Right cardiac atrium (tissue), 5 donors: ENCODE measurements around the gene SLC8A1. TPM values are rescaled to one million over a fixed set of nuclear protein-coding genes. Genes with fewer than 3 reads are reported as not detected.

Experiments used
- ATAC-seq, 2 donors: fragments of 200-7000 bp; cut with Tn5 transposase; one replicate each; pipeline versions ENCODE4 v1.8.0 to v1.9.1; 2020; ENCODE audit warnings: moderate library complexity in 2 of 2, mild to moderate bottlenecking in 1 of 2
- DNase-seq, 3 donors: peaks; one replicate each; pipeline ENCODE4 v3.0.0-alpha.2; 2020
- H3K27ac ChIP-seq: one replicate; pipeline ENCODE4 v1.5.1; 2013; ENCODE audit warnings: mild to moderate bottlenecking, low read length, control low read depth, moderate library complexity
- H3K27me3 ChIP-seq: one replicate; pipeline ENCODE4 v1.6.1; 2013; ENCODE audit not compliant: control insufficient read depth, insufficient read depth
- H3K4me1 ChIP-seq: one replicate; pipeline ENCODE4 v1.6.1; 2013; ENCODE audit warnings: low read length; ENCODE audit not compliant: control insufficient read depth, insufficient read depth
- H3K4me3 ChIP-seq: one replicate; pipeline ENCODE4 v1.5.1; 2013; ENCODE audit warnings: low read length, control low read depth
- H3K9me3 ChIP-seq: one replicate; pipeline ENCODE4 v1.6.1; 2013; ENCODE audit warnings: low read length; ENCODE audit not compliant: control insufficient read depth
- WGBS: extraction: QIAGEN DNeasy Blood & Tissue Kit; methylation state at CpG from one replicate; pipeline ENCODE4 v1.1.7; 2013; 5-methylcytosine and 5-hydroxymethylcytosine counted together
- intact Hi-C, 4 donors: fragments of 100-400 bp; cut with DNase I; formaldehyde crosslinking; loops; one replicate each; pipeline versions ENCODE4 v1.11.0 to v1.14.0; 2022 to 2023
- polyA plus RNA-seq: library from polyadenylated mRNA; stranded (reverse); fragments of 200-250 nt; gene quantifications from one replicate; pipeline ENCODE4 v1.2.3, GENCODE V29; 2013
- total RNA-seq, 4 donors: library from RNA; stranded (reverse); fragmentation: NEBNext Ultra II Directional; extraction: Animal tissue kit (Norgen Biotek cat#: 25700); gene quantifications; one replicate each; pipeline ENCODE4 v1.2.1, GENCODE V29; 2021
- donor health status: healthy with polysubstance abuse.
- donor health status: DM: no; HTN: yes; CAD: no.
- donor health status: DM: no; HTN: no; CAD: no.
- donor health status: DM: no; HTN: yes; CAD: no; lungs with severe emphysema.
- donor health status: DM: yes; HTN: yes; CAD: no.

The SLC8A1 gene
- total and polyA plus RNA-seq, 5 donors, result 41.8 to 907 (median 790) TPM

DNA sequence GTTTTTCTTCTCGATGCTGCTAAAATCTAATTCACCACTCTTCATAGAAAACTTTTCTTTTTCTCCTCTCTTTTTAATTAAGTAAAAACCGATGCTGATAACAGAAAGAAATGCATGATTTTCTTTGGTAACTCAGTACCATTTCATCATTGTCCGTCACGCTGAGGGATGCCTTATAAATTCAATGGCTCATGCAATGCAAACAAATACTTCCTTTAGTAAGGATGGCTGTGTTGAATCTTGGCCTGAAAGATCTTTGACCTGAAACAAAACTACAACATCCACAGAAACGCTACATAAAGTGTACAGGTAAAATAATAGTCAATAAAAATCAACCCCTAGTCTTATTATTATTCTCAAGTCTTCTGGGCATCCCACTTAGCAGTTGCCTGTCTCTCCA, 261.4 kb downstream of the SLC8A1 start:
- 88% methylated on average over 5 of the region's 5 CpGs for WGBS
- intact Hi-C loops, result no loop called here
- Histone ChIP-seq H3K4me3 (no peak overlapping the region), H3K27ac (no peak overlapping the region), H3K4me1 (no peaks in the 10 kb centered on the region), H3K27me3 (no peaks in the 10 kb centered on the region), H3K9me3 (no peaks in the 10 kb centered on the region)
- ATAC-seq, result no peak
- DNase-seq, result no peak

GRCh38 chr2:40189881-40190280, 262.0 kb downstream of the SLC8A1 start:
- Histone ChIP-seq H3K27me3 (no peaks in the 10 kb centered on the region), H3K4me1 (no peaks in the 10 kb centered on the region), H3K9me3 (no peaks in the 10 kb centered on the region), H3K27ac (no peak overlapping the region), H3K4me3 (no peak overlapping the region)
- no peak for ATAC-seq
- no peak for DNase-seq
- intact Hi-C loops, result no loop called here
- WGBS, result 81% methylated on average over 5 of the region's 5 CpGs

DNA sequence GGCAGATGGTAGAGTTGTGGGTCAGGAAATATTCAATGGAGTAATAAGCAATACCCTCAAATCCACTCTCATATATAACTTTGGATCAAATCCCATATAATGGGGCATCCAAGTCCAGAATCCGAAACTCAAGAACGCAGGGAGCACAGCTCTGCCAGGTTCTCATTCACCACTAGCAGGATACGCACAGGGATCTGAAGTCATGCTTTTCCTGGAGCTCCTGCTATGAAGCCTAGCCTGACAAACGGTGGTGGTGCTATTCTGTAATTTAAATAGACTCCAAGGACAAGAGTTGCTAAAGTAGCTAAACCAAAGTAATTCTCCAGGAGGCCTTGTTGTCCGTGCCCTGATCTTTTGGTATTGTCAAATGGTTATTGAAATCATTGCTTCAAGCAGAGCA, 264.8 kb downstream of the SLC8A1 start:
- H3K27ac ChIP-seq, result no peak overlapping the region
- intact Hi-C loops, result no loop called here
- no peaks in the 10 kb centered on the region for H3K4me1 ChIP-seq
- H3K27me3 ChIP-seq, result no peaks in the 10 kb centered on the region
- ATAC-seq, result no peak
- H3K4me3 ChIP-seq, result no peak overlapping the region
- WGBS, result 68% methylated on average over 5 of the region's 5 CpGs
- DNase-seq, result no peak
- no peaks in the 10 kb centered on the region for H3K9me3 ChIP-seq

DNA sequence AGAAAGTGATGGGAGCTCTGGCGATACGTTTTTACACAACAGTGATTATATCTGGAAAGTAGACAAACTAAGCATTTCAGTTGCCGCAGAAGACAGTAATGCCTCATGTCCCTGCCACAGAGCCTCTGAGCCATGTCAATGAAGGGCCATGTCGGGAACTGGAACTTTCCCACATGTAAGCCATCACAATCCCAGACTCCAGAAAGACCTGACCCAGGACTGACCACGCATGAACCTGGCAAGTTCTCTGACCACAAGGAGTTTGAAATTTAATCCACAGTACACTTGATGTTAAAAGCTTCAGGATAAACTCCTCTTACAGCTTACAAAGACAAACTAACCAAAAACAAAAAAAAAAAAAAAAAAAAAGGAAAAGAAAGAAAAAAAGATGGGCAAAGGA, 267.3 kb downstream of the SLC8A1 start:
- ATAC-seq (no peak), DNase-seq (no peak)
- peaks cover 2% of the 10 kb centered on the region for H3K4me1 ChIP-seq
- no peak overlapping the region for H3K27ac ChIP-seq
- intact Hi-C loops, result no loop called here
- 84% methylated on average over 5 of the region's 5 CpGs for WGBS
- no peaks in the 10 kb centered on the region for H3K9me3 ChIP-seq
- no peaks in the 10 kb centered on the region for H3K27me3 ChIP-seq
- no peak overlapping the region for H3K4me3 ChIP-seq

GRCh38 chr2:40181855-40182254, 270.0 kb downstream of the SLC8A1 start:
- ATAC-seq (peak in 1 of 2 donors; percentile 43), DNase-seq (no peak)
- 61% methylated on average over 3 of the region's 3 CpGs for WGBS
- no peak overlapping the region for H3K4me3 ChIP-seq
- peaks cover 2% of the 10 kb centered on the region for H3K4me1 ChIP-seq
- no peaks in the 10 kb centered on the region for H3K9me3 ChIP-seq
- intact Hi-C loops, result no loop called here
- H3K27ac ChIP-seq, result no peak overlapping the region
- no peaks in the 10 kb centered on the region for H3K27me3 ChIP-seq

DNA sequence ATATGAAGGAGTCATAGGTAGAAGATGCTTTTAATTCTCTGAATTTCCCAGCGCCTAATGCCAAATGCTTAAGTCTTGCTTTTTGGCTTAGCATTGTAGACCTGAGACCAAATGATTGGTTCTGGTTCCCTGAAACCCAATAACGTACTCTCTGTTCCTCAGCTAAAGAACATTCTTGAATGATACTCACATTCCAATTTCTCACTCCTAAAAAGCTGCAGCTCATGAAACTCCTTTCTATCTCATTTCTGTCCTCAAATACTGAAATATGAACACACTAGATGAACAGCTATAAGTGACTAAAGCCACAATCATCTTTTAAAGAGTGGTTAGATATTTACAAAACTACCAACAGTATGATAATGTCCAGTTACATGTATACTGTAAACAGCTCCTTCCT, 272.1 kb downstream of the SLC8A1 start:
- no peak overlapping the region for H3K4me3 ChIP-seq
- peaks cover 2% of the 10 kb centered on the region for H3K4me1 ChIP-seq
- DNase-seq (no peak), ATAC-seq (no peak)
- intact Hi-C loops, result no loop called here
- no peak overlapping the region for H3K27ac ChIP-seq
- WGBS, result 85% methylated on average over 2 of the region's 2 CpGs
- no peaks in the 10 kb centered on the region for H3K9me3 ChIP-seq
- H3K27me3 ChIP-seq, result no peaks in the 10 kb centered on the region

DNA sequence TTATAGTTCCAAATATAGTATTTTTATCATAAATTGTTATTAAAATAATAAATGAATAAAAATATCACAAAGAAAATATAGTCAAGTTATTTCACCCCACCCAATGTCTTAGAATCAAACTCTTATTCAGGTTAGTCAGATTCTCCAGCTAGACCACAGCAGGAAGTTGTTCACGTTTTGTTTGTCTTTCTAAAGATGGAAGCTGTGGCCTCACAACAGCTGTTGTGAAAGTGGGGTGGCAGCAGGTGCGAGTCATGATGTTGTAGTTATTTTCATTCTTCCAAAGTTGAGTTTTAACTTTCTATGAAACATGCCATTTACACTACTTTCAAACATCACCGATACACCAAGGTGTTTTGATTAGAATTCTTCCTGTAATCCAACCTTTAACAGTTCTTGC, 272.9 kb downstream of the SLC8A1 start:
- Histone ChIP-seq H3K27ac (no peak overlapping the region), H3K27me3 (no peaks in the 10 kb centered on the region), H3K4me3 (no peak overlapping the region), H3K4me1 (peaks cover 2% of the 10 kb centered on the region), H3K9me3 (no peaks in the 10 kb centered on the region)
- no peak for ATAC-seq
- 75% methylated on average over 3 of the region's 3 CpGs for WGBS
- no peak for DNase-seq
- intact Hi-C loops, result no loop called here

GRCh38 chr2:40178171-40178778, 273.6 kb downstream of the SLC8A1 start:
- intact Hi-C loops, result no loop called here
- WGBS, result 91% methylated on average over 6 of the region's 6 CpGs
- peak in 1 of 2 donors; percentile 41 for ATAC-seq

DNA sequence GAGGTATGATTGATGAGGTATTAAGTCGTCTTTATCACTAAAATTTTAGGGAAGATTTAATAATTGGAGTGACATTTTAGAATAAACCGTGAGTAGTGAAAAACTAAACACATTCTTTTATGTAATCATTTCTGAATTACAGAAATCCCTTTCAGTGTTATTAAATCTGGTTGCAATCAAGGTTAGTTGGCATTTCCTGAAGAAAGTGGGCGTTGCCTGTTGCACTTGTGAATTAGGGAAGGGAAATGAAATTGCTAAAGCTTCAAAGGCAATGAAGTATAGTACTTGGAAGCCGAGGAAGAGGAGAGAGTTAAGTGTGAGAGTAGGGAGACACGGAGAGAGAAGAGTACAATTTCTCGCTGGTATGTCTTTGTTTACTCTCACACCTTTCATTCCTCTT, 274.5 kb downstream of the SLC8A1 start:
- Histone ChIP-seq H3K4me1 (peaks cover 2% of the 10 kb centered on the region), H3K4me3 (no peak overlapping the region), H3K9me3 (no peaks in the 10 kb centered on the region), H3K27me3 (no peaks in the 10 kb centered on the region), H3K27ac (no peak overlapping the region)
- DNase-seq (no peak), ATAC-seq (no peak)
- intact Hi-C loops, result no loop called here
- WGBS, result 76% methylated on average over 6 of the region's 6 CpGs

More at GRCh38 chr2:40178171-40178778, 273.6 kb downstream of the SLC8A1 start:
- H3K4me3 ChIP-seq, result no peak overlapping the region
- peaks cover 2% of the 10 kb centered on the region for H3K4me1 ChIP-seq
- H3K27ac ChIP-seq, result no peak overlapping the region
- no peaks in the 10 kb centered on the region for H3K27me3 ChIP-seq
- DNase-seq, result no peak
- H3K9me3 ChIP-seq, result no peaks in the 10 kb centered on the region

DNA sequence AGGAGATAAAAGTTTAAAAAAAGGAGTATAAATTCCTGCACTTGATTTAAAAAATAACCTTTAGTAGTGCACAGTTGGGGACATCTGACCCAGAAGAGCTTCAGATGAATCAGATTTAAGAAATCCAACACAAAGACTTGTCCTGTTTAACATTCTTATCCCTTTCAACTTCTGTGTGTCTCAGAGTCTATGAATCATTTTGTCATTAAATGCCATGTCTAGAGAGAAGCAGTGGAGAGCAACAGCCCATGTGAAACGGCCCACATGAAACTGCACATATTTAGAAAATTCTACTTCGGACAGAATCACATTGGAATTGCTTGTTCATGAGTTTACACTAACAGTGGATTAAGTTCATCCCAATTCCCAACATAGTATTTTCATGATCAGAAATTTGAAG, 278.6 kb downstream of the SLC8A1 start:
- Histone ChIP-seq H3K27me3 (no peaks in the 10 kb centered on the region), H3K4me1 (peaks cover 2% of the 10 kb centered on the region), H3K4me3 (no peak overlapping the region), H3K27ac (no peak overlapping the region), H3K9me3 (no peaks in the 10 kb centered on the region)
- intact Hi-C loops, result no loop called here
- DNase-seq (no peak), ATAC-seq (no peak)
- WGBS, result 69% methylated on average over 2 of the region's 2 CpGs

DNA sequence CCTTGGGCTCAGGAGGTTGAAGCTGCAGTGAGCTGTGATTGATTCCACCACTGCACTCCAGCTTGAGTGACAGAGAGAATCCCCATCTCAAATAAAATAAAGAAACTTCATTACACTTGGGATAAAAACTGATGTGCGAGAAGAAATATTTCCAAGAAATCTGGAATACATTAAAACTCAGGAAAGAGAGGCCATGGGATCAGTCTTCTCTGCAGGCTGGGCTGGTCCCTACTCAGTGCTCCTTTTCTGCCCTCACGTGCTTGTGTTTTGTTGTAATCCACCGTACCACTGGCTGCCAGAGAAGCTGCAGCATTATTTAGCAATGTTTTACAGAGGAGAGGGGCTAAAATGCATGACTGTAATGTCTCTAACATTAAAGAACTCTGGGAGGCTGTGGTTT, 282.0 kb downstream of the SLC8A1 start:
- Histone ChIP-seq H3K9me3 (no peaks in the 10 kb centered on the region), H3K27ac (no peak overlapping the region), H3K4me3 (no peak overlapping the region), H3K4me1 (peaks cover 8% of the 10 kb centered on the region), H3K27me3 (no peaks in the 10 kb centered on the region)
- 85% methylated on average over 3 of the region's 3 CpGs for WGBS
- DNase-seq, result no peak
- no peak for ATAC-seq
- intact Hi-C loops, result no loop called here

GRCh38 chr2:40169430-40169829, 282.5 kb downstream of the SLC8A1 start:
- no peak for DNase-seq
- Histone ChIP-seq H3K27me3 (no peaks in the 10 kb centered on the region), H3K4me3 (no peak overlapping the region), H3K27ac (no peak overlapping the region), H3K9me3 (no peaks in the 10 kb centered on the region), H3K4me1 (peaks cover 12% of the 10 kb centered on the region)
- intact Hi-C loops, result no loop called here
- ATAC-seq, result no peak
- 100% methylated on average over 2 of the region's 2 CpGs for WGBS
